Panc1 (cell line): Measurements from ENCODE around the gene MYBPH.

Source experiments
- CTCF ChIP-seq: fragments of 450-650 bp; IDR thresholded peaks from 2 replicates; pipeline ENCODE4 v1.5.1; 2017; ENCODE audit warnings: mild to moderate bottlenecking
- POLR2AphosphoS5 ChIP-seq: IDR thresholded peaks from 2 replicates; pipeline ENCODE4 v1.6.1; 2012; ENCODE audit warnings: mild to moderate bottlenecking, low read depth, low read length, moderate library complexity
- REST ChIP-seq, 2 experiments: IDR thresholded peaks; 2 replicates each; pipeline ENCODE4 v1.6.1; 2011 to 2012; ENCODE audit warnings: low read depth in 2 of 2, control low read depth in 1 of 2, low read length in 1 of 2, mild to moderate bottlenecking in 1 of 2, moderate library complexity in 1 of 2; ENCODE audit not compliant: insufficient read depth in 1 of 2
- SIN3A ChIP-seq: IDR thresholded peaks from 2 replicates; pipeline ENCODE4 v1.6.1; 2012; ENCODE audit warnings: low read depth, mild to moderate bottlenecking, low read length, moderate library complexity, borderline replicate concordance; ENCODE audit not compliant: insufficient read depth
- TCF7L2 ChIP-seq: IDR thresholded peaks from 2 replicates; pipeline ENCODE4 v1.6.1; 2011; ENCODE audit warnings: mild to moderate bottlenecking, low read depth, low read length, inconsistent platforms

- TF ChIP-seq TCF7L2 (no peak), CTCF (no peak), POLR2AphosphoS5 (no peak), SIN3A (no peak), REST (IDR thresholded peaks at IDR 0.05; ENCODE audit: insufficient read depth in 1 of 2, low read depth in 2 of 2, low read length in 1 of 2) (no peak)
Observed at GRCh38 chr1:203148579-203148978, 27.0 kb downstream of the MYBPH start.
